CD14-positive monocyte (primary cell): Measurements from ENCODE around the gene LTV1. TPM values are rescaled to one million over a fixed set of nuclear protein-coding genes. Genes with fewer than 3 reads are reported as not detected.
A peak's percentile ranks its signal among the peaks of the same experiment; 100 is the strongest.

ENCODE experiments used
- DNase-seq, 3 donors: peaks; one replicate each; pipeline ENCODE4 v3.0.0-alpha.2; 2011 to 2022
- H2AFZ ChIP-seq: 2 replicates; pipeline ENCODE4 v1.6.0; 2012; ENCODE audit warnings: mild to moderate bottlenecking, low read depth, low read length, inconsistent platforms; ENCODE audit not compliant: insufficient read depth, poor library complexity, severe bottlenecking
- H3K27ac ChIP-seq, 2 donors: 1 replicate in 1 of 2; 2 replicates in 1 of 2; pipeline ENCODE4 v1.5.1; 2012 to 2013; ENCODE audit warnings: low read length in 2 of 2, control low read depth in 1 of 2, inconsistent platforms in 1 of 2, low read depth in 1 of 2, mild to moderate bottlenecking in 1 of 2
- H3K27me3 ChIP-seq, 2 donors: one replicate each; pipeline versions ENCODE4 v1.6.0 to v1.6.1; 2011 to 2013; ENCODE audit warnings: low read length in 2 of 2; ENCODE audit not compliant: control insufficient read depth in 2 of 2, insufficient read depth in 2 of 2
- H3K36me3 ChIP-seq, 2 donors: replicated peaks in 1 of 2; 1 replicate in 1 of 2; 2 replicates in 1 of 2; pipeline versions ENCODE4 v1.5.1 to v1.6.1; 2012 to 2013; ENCODE audit warnings: low read length in 2 of 2, control low read depth in 1 of 2, inconsistent platforms in 1 of 2, mild to moderate bottlenecking in 1 of 2; ENCODE audit not compliant: insufficient read depth in 2 of 2, control insufficient read depth in 1 of 2
- H3K4me1 ChIP-seq, 2 donors: 1 replicate in 1 of 2; 2 replicates in 1 of 2; pipeline versions ENCODE4 v1.5.1 to v1.6.1; 2012 to 2013; ENCODE audit warnings: low read length in 2 of 2, control low read depth in 1 of 2, inconsistent platforms in 1 of 2, mild to moderate bottlenecking in 1 of 2, moderate library complexity in 1 of 2; ENCODE audit not compliant: insufficient read depth in 2 of 2, control insufficient read depth in 1 of 2
- H3K4me2 ChIP-seq: replicated peaks from 2 replicates; pipeline ENCODE3; 2012; ENCODE audit warnings: low read length, moderate library complexity, mild to moderate bottlenecking; ENCODE audit not compliant: poor library complexity, severe bottlenecking; ENCODE audit errors: extremely low read depth
- H3K4me3 ChIP-seq, 3 experiments: fragments of 200-600 bp in 1 of 3; sonication (generic) in 1 of 3; replicated peaks in 1 of 3; 1 replicate in 2 of 3; 2 replicates in 1 of 3; pipeline ENCODE4 v1.5.1; 2011 to 2013; ENCODE audit warnings: low read length in 3 of 3, mild to moderate bottlenecking in 3 of 3, control low read depth in 2 of 3, low read depth in 2 of 3, inconsistent platforms in 1 of 3, moderate library complexity in 1 of 3
- H3K79me2 ChIP-seq: 2 replicates; pipeline ENCODE4 v1.6.0; 2012; ENCODE audit warnings: mild to moderate bottlenecking, control low read depth, inconsistent platforms, low read length, moderate library complexity; ENCODE audit not compliant: insufficient read depth
- H3K9ac ChIP-seq: 2 replicates; pipeline ENCODE4 v1.6.0; 2017; ENCODE audit warnings: low read length, mild to moderate bottlenecking; ENCODE audit not compliant: insufficient read depth, poor library complexity, severe bottlenecking
- H3K9me3 ChIP-seq, 2 donors: replicated peaks in 1 of 2; 1 replicate in 1 of 2; 2 replicates in 1 of 2; pipeline versions ENCODE4 v1.5.1 to v1.6.1; 2012 to 2013; ENCODE audit warnings: low read length in 2 of 2, control low read depth in 1 of 2; ENCODE audit not compliant: control insufficient read depth in 1 of 2, insufficient read depth in 1 of 2
- H4K20me1 ChIP-seq: 2 replicates; pipeline ENCODE4 v1.6.0; 2012; ENCODE audit warnings: mild to moderate bottlenecking, low read length, control low read depth, moderate library complexity; ENCODE audit not compliant: insufficient read depth
- H3K27ac Mint-ChIP-seq, 7 donors: one replicate each; pipeline ENCODE4 v1.8.0; 2020; ENCODE audit warnings: mild to moderate bottlenecking in 7 of 7, mixed read lengths in 7 of 7, moderate library complexity in 6 of 7, inconsistent platforms in 2 of 7
- H3K27me3 Mint-ChIP-seq, 3 donors: one replicate each; pipeline ENCODE4 v1.8.0; 2021 to 2022; ENCODE audit warnings: low read depth in 3 of 3, mild to moderate bottlenecking in 3 of 3, mixed read lengths in 3 of 3, moderate library complexity in 3 of 3, inconsistent platforms in 1 of 3
- H3K36me3 Mint-ChIP-seq, 2 donors: one replicate each; pipeline ENCODE4 v1.8.0; 2020; ENCODE audit warnings: mixed read lengths in 2 of 2, inconsistent platforms in 1 of 2, mild to moderate bottlenecking in 1 of 2
- H3K4me1 Mint-ChIP-seq: one replicate; pipeline ENCODE4 v1.8.0; 2020; ENCODE audit warnings: mild to moderate bottlenecking, mixed read lengths
- H3K4me3 Mint-ChIP-seq, 2 donors: one replicate each; pipeline ENCODE4 v1.8.0; 2020; ENCODE audit warnings: mild to moderate bottlenecking in 2 of 2, mixed read lengths in 2 of 2, moderate library complexity in 1 of 2
- H3K9me3 Mint-ChIP-seq, 7 donors: one replicate each; pipeline ENCODE4 v1.8.0; 2020 to 2022; ENCODE audit warnings: mixed read lengths in 7 of 7, mild to moderate bottlenecking in 6 of 7, moderate library complexity in 6 of 7, inconsistent platforms in 2 of 7
- WGBS: methylation state at CpG from one replicate; pipeline ENCODE4 v1.1.5; 2013; ENCODE audit warnings: missing lambda C conversion rate; ENCODE audit not compliant: insufficient coverage; 5-methylcytosine and 5-hydroxymethylcytosine counted together
- intact Hi-C, 2 donors: fragments of 100-400 bp; cut with micrococcal nuclease; formaldehyde crosslinking; loops; one replicate each; pipeline versions ENCODE4 v1.15.0 to v1.15.1; 2023
- polyA plus RNA-seq, 3 donors: library from polyadenylated mRNA; depleted of rRNA in 1 of 3; unstranded in 2 of 3; stranded (reverse) in 1 of 3; fragments of 300-500 nt in 2 of 3; fragments of >200 nt in 1 of 3; fragmentation: Illumina TruSeq in 2 of 3; gene quantifications; 1 replicate in 2 of 3; 2 replicates in 1 of 3; pipeline ENCODE4 v1.2.3, GENCODE V29; 2012 to 2021
- TF ChIP-seq, protein P1 (sequence below): fragments of 200-600 bp; IDR thresholded peaks from one replicate; pipeline ENCODE4 v1.8.0; 2022; ENCODE audit warnings: antibody characterized with exemption, mild to moderate bottlenecking

The LTV1 gene
- polyA plus RNA-seq, 3 donors = 10.5 to 15.4 (median 11.6) TPM

GRCh38 chr6:143859891-143860660 lies 16.9 kb downstream of the LTV1 start:
- Mint-ChIP-seq H3K27me3 (no peaks in the 10 kb centered on the region), H3K9me3 (peaks cover 0 to 4% (median 1%) of the 10 kb centered on the region in 7 donors), H3K4me3 (no peak overlapping the region), H3K4me1 (peaks cover under 1% of the 10 kb centered on the region), H3K36me3 (peaks cover 83 to 97% of the 10 kb centered on the region in 2 donors), H3K27ac (peak overlapping the region in 1 of 7 donors; percentile 63)
- WGBS = 100% methylated on average over 1 of the region's 3 CpGs
- no peak overlapping the region for H2AFZ ChIP-seq
- H3K4me2 ChIP-seq = no peak overlapping the region
- intact Hi-C loops = no loop called here
- peaks cover 89 to 100% of the 10 kb centered on the region in 2 donors for H3K36me3 ChIP-seq
- TF ChIP-seq, protein P1, sequence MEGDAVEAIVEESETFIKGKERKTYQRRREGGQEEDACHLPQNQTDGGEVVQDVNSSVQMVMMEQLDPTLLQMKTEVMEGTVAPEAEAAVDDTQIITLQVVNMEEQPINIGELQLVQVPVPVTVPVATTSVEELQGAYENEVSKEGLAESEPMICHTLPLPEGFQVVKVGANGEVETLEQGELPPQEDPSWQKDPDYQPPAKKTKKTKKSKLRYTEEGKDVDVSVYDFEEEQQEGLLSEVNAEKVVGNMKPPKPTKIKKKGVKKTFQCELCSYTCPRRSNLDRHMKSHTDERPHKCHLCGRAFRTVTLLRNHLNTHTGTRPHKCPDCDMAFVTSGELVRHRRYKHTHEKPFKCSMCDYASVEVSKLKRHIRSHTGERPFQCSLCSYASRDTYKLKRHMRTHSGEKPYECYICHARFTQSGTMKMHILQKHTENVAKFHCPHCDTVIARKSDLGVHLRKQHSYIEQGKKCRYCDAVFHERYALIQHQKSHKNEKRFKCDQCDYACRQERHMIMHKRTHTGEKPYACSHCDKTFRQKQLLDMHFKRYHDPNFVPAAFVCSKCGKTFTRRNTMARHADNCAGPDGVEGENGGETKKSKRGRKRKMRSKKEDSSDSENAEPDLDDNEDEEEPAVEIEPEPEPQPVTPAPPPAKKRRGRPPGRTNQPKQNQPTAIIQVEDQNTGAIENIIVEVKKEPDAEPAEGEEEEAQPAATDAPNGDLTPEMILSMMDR = no peak
- no peak overlapping the region for H3K9ac ChIP-seq
- H3K4me3 ChIP-seq = no peak overlapping the region
- no peak overlapping the region for H3K27ac ChIP-seq
- H3K79me2 ChIP-seq = no peaks in the 10 kb centered on the region
- no peaks in the 10 kb centered on the region for H3K4me1 ChIP-seq
- no peak for DNase-seq
- H4K20me1 ChIP-seq = no peaks in the 10 kb centered on the region
- no peaks in the 10 kb centered on the region for H3K9me3 ChIP-seq
- H3K27me3 ChIP-seq = no peaks in the 10 kb centered on the region

- Histone ChIP-seq H3K27me3 (no peaks in the 10 kb centered on the region), H3K4me1 (no peaks in the 10 kb centered on the region), H4K20me1 (no peaks in the 10 kb centered on the region), H3K9ac (no peak overlapping the region), H3K4me3 (no peak overlapping the region), H3K79me2 (no peaks in the 10 kb centered on the region), H3K9me3 (no peaks in the 10 kb centered on the region), H3K36me3 (peaks cover 64 to 77% of the 10 kb centered on the region in 2 donors), H3K4me2 (no peak overlapping the region), H3K27ac (no peak overlapping the region), H2AFZ (no peak overlapping the region)
- Mint-ChIP-seq H3K27ac (no peak overlapping the region), H3K4me3 (no peak overlapping the region), H3K9me3 (peaks cover 0 to 5% (median 0%) of the 10 kb centered on the region in 7 donors), H3K36me3 (peaks cover 59 to 80% of the 10 kb centered on the region in 2 donors), H3K27me3 (peaks cover 0 to 1% (median 0%) of the 10 kb centered on the region in 3 donors), H3K4me1 (no peaks in the 10 kb centered on the region)
- TF ChIP-seq, protein P1 = no peak
- no peak for DNase-seq
- 100% methylated on average over 1 of the region's 2 CpGs for WGBS
- intact Hi-C loops = no loop called here
Measured at GRCh38 chr6:143863771-143864170, 20.6 kb downstream of the LTV1 start.
